Muscle of back (tissue), 13 donors: Measurements from ENCODE around the gene LCNL1. TPM values are rescaled to one million over a fixed set of nuclear protein-coding genes. Genes with fewer than 3 reads are reported as not detected.

Source experiments
- DNase-seq, 3 donors: peaks; one replicate each; pipeline versions ENCODE4 v3.0.0 to v3.0.0-alpha.2; 2013
- long read RNA-seq, 9 donors: transcript quantifications; one replicate each; lab custom pipeline, GENCODE V29; 2026
- polyA plus RNA-seq, 10 donors: library from polyadenylated mRNA; unstranded; fragments of 120-200 nt; gene quantifications; one replicate each; pipeline ENCODE4 v1.2.1, GENCODE V29; 2013; ENCODE audit not compliant: insufficient read length in 10 of 10

The LCNL1 gene
- 1 to 10 TPM in 3 of 10 donors, under 1 TPM in 7; 0.14 to 1.1 (median 0.66) TPM for polyA plus RNA-seq
- long read RNA-seq, donor 1, result 0 reads
- long read RNA-seq, donor 2, partial matches to known transcripts, result 0 of 1 reads
- long read RNA-seq, donor 2, other reads (novel, unspliced or antisense), result 0 of 1 reads
- long read RNA-seq, donor 3, result 0 reads
- long read RNA-seq, donor 4, result 0 reads
- long read RNA-seq, donor 5, result 0 reads
- long read RNA-seq, donor 6, result 0 reads
- long read RNA-seq, donor 7, result 0 reads
- long read RNA-seq, donor 8, result 0 reads
- long read RNA-seq, donor 9, result 0 reads

GRCh38 chr9:136982232-136983051 is at the start of gene LCNL1:
Gene LCNL1 (plus strand): TSS chr9:136982993. CDS start chr9:136983587, 594 bp downstream.
- DNase-seq, result no peak

DNA sequence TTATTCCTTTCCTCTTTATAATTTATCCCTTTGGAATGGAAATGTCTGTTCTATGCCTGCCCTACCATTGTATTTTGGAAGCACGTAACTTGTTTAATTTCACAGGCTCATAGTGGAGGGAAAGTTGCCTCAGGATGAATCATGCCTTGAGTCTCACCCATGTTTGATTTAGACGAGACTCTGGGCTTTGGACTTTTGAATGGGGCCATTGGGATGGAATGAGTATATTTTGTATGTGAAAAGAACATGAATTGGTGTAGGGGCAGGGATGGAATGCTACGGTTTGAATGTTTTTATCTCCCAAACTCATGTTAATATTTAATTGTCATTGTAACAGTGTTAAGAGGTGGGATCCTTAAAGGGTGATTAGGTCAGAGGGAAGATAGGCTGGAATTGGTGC is 48.5 kb upstream of the LCNL1 start:
- DNase-seq, result no peak

- no peak for DNase-seq
These were observed 47.1 kb upstream of the LCNL1 start for GRCh38 chr9:136935651-136936050.

- DNase-seq, result peak in 1 of 3 donors; percentile 0
These were observed 46.1 kb upstream of the LCNL1 start for GRCh38 chr9:136936645-136937170.

DNA sequence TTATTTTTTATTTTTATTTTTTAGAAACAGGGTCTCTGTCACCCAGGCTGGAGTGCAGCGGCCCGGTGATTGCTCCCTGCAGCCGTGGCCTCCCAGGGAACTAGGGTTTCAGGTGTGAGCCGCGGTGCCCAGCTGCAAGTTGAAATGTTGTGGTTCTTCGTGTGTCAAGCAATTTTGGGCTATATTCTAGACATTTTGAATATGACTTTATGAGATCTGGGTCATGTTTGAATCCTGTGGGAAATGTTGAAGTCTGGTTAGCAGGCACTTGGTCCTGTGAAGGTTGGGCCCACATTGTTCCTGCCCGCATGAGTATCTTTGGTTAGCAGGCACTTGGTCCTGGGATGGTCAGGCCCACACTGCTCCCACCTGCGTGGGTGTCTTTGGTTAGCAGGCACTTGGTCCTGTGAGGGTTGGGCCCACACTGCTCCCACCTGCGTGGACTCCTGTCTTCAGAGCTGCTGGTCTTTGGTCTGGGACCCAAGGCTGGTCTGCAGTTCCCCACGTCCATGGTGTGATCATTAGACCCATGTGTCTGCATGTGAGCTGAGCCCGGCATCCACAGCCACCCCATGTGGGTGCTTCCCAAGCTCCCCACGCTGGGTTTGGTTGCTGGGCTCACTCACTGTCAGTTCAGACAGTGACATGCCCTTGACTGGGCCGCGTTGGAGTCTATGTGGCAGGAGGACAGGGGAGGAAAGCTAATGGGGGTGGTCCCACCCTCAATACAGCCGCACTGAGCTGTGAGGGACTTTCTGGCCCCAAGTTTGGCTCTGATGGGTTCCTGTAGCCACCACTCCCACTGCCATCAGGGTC is 45.4 kb upstream of the LCNL1 start:
- DNase-seq, result peak in 1 of 3 donors; percentile 1

DNA sequence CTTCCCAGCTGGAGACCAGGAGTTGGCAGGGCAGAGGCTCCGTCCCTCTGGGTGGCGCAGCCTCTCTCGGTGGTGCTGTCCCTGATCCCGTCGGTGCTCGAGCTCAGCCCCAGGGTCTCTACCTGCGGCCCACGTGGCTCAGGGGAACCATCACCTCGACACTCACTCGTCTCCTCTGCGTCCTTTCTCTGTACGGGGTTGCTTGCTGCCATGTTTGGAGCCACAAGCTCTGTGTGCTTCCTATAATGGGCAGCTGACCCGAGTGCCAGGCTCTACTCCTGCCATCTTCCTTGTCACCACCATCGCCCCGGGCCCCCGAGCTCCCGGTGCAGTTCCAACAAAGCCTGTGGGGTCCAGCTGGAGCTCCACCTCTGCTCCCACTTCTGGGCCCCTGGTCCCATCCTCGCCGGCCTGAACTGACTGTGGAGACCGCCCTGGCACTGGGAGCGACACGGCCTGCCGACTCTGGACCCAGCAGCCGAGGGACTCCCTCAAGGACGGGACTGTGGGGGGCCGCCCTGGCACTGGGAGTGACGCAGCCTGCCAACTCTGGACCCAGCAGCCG is 43.3 kb upstream of the LCNL1 start:
- DNase-seq, result peak in 1 of 3 donors; percentile 0

GRCh38 chr9:136939996-136940525 is 42.7 kb upstream of the LCNL1 start:
- DNase-seq, result peak in 1 of 3 donors; percentile 3

GRCh38 chr9:136940526-136941230 is 42.1 kb upstream of the LCNL1 start:
- peak in 1 of 3 donors; percentile 0 for DNase-seq

GRCh38 chr9:136941231-136942111 is 41.3 kb upstream of the LCNL1 start:
- DNase-seq, result no peak

- DNase-seq, result peak in 1 of 3 donors; percentile 6
These were observed 40.5 kb upstream of the LCNL1 start for GRCh38 chr9:136942112-136942880.

DNA sequence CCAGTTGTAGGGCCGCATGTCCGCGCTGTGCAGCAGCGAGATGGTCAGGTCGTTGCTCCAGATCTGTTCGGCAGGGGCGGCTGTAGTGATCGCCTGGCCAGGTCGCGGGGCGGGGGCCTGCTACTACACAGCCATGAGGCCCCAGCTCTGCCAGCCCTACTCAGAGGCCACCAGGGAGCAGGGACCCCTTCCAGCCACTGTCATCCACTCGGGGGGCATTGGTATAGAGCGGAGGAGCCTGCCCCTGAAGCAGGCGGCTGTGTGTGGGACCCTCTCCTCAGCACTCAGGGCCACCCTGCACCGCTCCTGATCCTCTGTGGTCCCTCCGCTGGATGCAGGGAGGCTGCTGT is 39.9 kb upstream of the LCNL1 start:
- DNase-seq, result peak in 1 of 3 donors; percentile 5

DNA sequence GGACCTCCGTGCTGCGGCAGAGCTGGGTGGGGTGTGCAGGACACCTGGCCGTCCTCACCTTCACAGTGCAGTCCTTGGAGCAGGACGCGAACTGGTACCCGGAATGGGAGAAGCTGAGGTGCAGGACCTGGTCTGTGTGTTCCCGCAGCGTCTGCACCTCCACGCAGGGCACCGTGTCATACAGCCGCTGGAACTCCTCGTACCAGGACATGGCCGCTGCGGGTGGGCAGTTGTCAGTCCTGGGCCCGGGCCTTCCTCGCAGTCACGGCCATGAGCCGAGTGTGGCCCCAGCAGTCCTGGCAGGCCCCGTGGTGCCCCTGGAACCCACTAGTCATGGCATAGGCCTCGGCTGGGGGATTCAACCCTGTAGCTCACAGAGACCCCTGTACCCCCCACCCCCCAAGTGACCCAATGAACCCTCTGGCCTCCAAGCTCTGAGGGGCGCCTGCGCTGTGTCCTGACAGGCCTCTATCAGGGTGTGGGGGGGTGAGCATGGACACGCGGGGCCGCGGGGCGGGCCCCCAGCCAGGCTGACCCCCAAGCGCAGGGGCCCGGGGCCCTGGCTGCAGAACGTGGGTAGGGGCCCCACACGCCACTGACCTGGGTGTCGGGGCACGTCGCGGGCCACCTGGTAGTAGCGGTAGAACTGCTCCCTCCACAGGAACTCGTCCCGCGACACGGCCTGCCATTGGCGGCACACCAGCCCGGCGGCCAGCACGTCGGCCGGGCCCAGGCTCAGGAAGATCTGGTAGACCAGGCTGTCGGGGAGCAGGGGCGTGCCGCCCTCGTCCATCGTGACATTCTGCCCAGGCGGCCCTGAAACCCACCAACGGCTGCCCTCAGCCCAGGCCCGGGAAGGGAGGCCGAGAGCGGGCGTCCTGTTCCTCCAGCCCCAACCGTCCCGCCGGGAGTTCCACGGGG is 39.2 kb upstream of the LCNL1 start:
- peak in 1 of 3 donors; percentile 7 for DNase-seq

DNA sequence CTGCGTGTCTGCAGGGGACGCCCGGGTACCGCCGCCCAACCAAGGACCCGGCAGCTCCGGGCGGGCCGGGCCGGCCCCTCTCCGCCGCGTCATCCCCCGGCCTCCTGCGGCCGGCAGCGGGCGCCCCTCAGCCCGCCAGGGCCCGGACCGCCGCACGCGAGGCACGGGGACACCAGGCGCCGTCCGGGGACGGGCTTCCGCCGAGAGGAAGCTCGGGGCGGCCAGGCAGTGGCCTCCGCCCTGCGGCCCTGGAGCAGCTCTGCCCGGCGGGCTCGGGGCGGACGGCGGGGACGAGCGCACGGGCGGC is 38.6 kb upstream of the LCNL1 start:
- DNase-seq, result no peak

- peak; percentile 95 to 98 (median 97) for DNase-seq
These were observed 38.1 kb upstream of the LCNL1 start, which contains the start of the genes C8G and FBXW5 for GRCh38 chr9:136944519-136945332. Gene C8G (plus strand): TSS chr9:136945243. CDS start chr9:136945321, 78 bp downstream. Gene FBXW5 (minus strand): TSS chr9:136944738. CDS start chr9:136944083, 655 bp downstream.

- no peak for DNase-seq
These were observed 37.2 kb upstream of the LCNL1 start for GRCh38 chr9:136945333-136946227.
